Breast epithelium (tissue), 4 donors: ENCODE data around the gene RHOBTB1. TPM values are rescaled to one million over a fixed set of nuclear protein-coding genes. Genes with fewer than 3 reads are reported as not detected.

ENCODE experiments used
- DNase-seq, 2 donors: peaks; one replicate each; pipeline ENCODE4 v3.0.0-alpha.2; 2019; ENCODE audit warnings: low spot score in 2 of 2
- H3K27ac ChIP-seq, 2 donors: fragments of 200-600 bp; sonication (generic) in 1 of 2; one replicate each; pipeline ENCODE4 v1.5.1; 2016 to 2019; ENCODE audit warnings: mild to moderate bottlenecking in 1 of 2
- H3K27me3 ChIP-seq, 2 donors: fragments of 200-600 bp; sonication (generic) in 1 of 2; one replicate each; pipeline versions ENCODE4 v1.5.1 to v1.6.0; 2017 to 2019; ENCODE audit warnings: control low read depth in 1 of 2, mild to moderate bottlenecking in 1 of 2
- H3K36me3 ChIP-seq: fragments of 200-600 bp; one replicate; pipeline ENCODE4 v1.5.1; 2019
- H3K4me1 ChIP-seq, 2 donors: fragments of 200-600 bp; sonication (generic); one replicate each; pipeline ENCODE4 v1.5.1; 2016 to 2019; ENCODE audit warnings: control low read depth in 1 of 2
- H3K4me3 ChIP-seq, 3 donors: fragments of 200-600 bp; sonication (generic); 1 replicate in 2 of 3; 2 replicates in 1 of 3; pipeline ENCODE4 v1.5.1; 2016 to 2019; ENCODE audit warnings: mild to moderate bottlenecking in 3 of 3, moderate library complexity in 2 of 3
- H3K9me3 ChIP-seq, 2 donors: fragments of 200-600 bp; sonication (generic) in 1 of 2; one replicate each; pipeline ENCODE4 v1.5.1; 2016 to 2019; ENCODE audit warnings: control low read depth in 1 of 2
- CTCF ChIP-seq, 3 donors: fragments of 450-650 bp; IDR thresholded peaks; one replicate each; pipeline ENCODE4 v1.5.1; 2016 to 2017; ENCODE audit warnings: antibody characterized with exemption in 3 of 3, mild to moderate bottlenecking in 3 of 3, moderate library complexity in 3 of 3
- POLR2A ChIP-seq: fragments of 450-650 bp; IDR thresholded peaks from one replicate; pipeline ENCODE4 v1.6.1; 2016; ENCODE audit warnings: antibody characterized with exemption, mild to moderate bottlenecking, moderate library complexity
- POLR2AphosphoS5 ChIP-seq, 3 donors: sonication (generic); formaldehyde crosslinking; IDR thresholded peaks; one replicate each; pipeline ENCODE4 v1.6.1; 2017; ENCODE audit warnings: antibody characterized with exemption in 3 of 3
- intact Hi-C: fragments of 100-400 bp; cut with DNase I; formaldehyde crosslinking; loops from one replicate; pipeline ENCODE4 v1.15.1; 2023; ENCODE audit warnings: low total_unique reads
- total RNA-seq, 3 donors: library from RNA; depleted of rRNA; stranded (reverse); fragments of >200 nt; gene quantifications; one replicate each; pipeline ENCODE4 v1.1.0, GENCODE V29; 2016

RHOBTB1 gene
- total RNA-seq, 3 donors from 2014 or later, result 11.4 to 14.6 (median 13.4) TPM

- Histone ChIP-seq H3K27ac (no peak overlapping the region), H3K36me3 (no peaks in the 10 kb centered on the region), H3K4me3 (no peak overlapping the region), H3K27me3 (no peaks in the 10 kb centered on the region), H3K9me3 (no peaks in the 10 kb centered on the region), H3K4me1 (no peaks in the 10 kb centered on the region)
- TF ChIP-seq CTCF (IDR thresholded peaks at IDR 0.05), result no peak
- no peak for TF ChIP-seq POLR2AphosphoS5 (IDR thresholded peaks at IDR 0.05)
- TF ChIP-seq POLR2A, result no peak
- intact Hi-C loops, result no loop called here
- no peak for DNase-seq
Measured at GRCh38 chr10:60878224-60878623, 65.8 kb downstream of the RHOBTB1 start.

GRCh38 chr10:60877777-60878120, 66.2 kb downstream of the RHOBTB1 start:
- intact Hi-C loops, result no loop called here
- H3K4me3 ChIP-seq, result no peak overlapping the region
- TF ChIP-seq POLR2A (no peak), POLR2AphosphoS5 (IDR thresholded peaks at IDR 0.05) (no peak), CTCF (IDR thresholded peaks at IDR 0.05) (no peak)
- H3K36me3 ChIP-seq, result no peaks in the 10 kb centered on the region
- H3K4me1 ChIP-seq, result no peaks in the 10 kb centered on the region
- H3K27ac ChIP-seq, result no peak overlapping the region
- no peak for DNase-seq
- H3K27me3 ChIP-seq, result no peaks in the 10 kb centered on the region
- no peaks in the 10 kb centered on the region for H3K9me3 ChIP-seq

GRCh38 chr10:60877061-60877776, 66.8 kb downstream of the RHOBTB1 start:
- intact Hi-C loops, result no loop called here
- Histone ChIP-seq H3K4me3 (no peak overlapping the region), H3K27ac (no peak overlapping the region), H3K36me3 (no peaks in the 10 kb centered on the region), H3K27me3 (no peaks in the 10 kb centered on the region), H3K9me3 (no peaks in the 10 kb centered on the region), H3K4me1 (no peaks in the 10 kb centered on the region)
- no peak for DNase-seq
- TF ChIP-seq POLR2AphosphoS5 (IDR thresholded peaks at IDR 0.05) (no peak), POLR2A (no peak), CTCF (IDR thresholded peaks at IDR 0.05) (no peak)

- no peaks in the 10 kb centered on the region for H3K27me3 ChIP-seq
- no peak for DNase-seq
- H3K27ac ChIP-seq, result no peak overlapping the region
- no peak overlapping the region for H3K4me3 ChIP-seq
- H3K9me3 ChIP-seq, result no peaks in the 10 kb centered on the region
- no peaks in the 10 kb centered on the region for H3K4me1 ChIP-seq
- no peaks in the 10 kb centered on the region for H3K36me3 ChIP-seq
- intact Hi-C loops, result no loop called here
- no peak for TF ChIP-seq POLR2AphosphoS5 (IDR thresholded peaks at IDR 0.05)
- no peak for TF ChIP-seq POLR2A
- no peak for TF ChIP-seq CTCF (IDR thresholded peaks at IDR 0.05)
Measured at GRCh38 chr10:60873758-60874157, 70.2 kb downstream of the RHOBTB1 start.

GRCh38 chr10:60872451-60872850, 71.5 kb downstream of the RHOBTB1 start:
- no peak for TF ChIP-seq POLR2AphosphoS5 (IDR thresholded peaks at IDR 0.05)
- TF ChIP-seq CTCF (IDR thresholded peaks at IDR 0.05), result no peak
- no peak for TF ChIP-seq POLR2A
- Histone ChIP-seq H3K36me3 (no peaks in the 10 kb centered on the region), H3K4me1 (no peaks in the 10 kb centered on the region), H3K9me3 (no peaks in the 10 kb centered on the region), H3K27ac (no peak overlapping the region), H3K4me3 (no peak overlapping the region), H3K27me3 (no peaks in the 10 kb centered on the region)
- intact Hi-C loops, result no loop called here
- no peak for DNase-seq
